GM12878 (cell line): Measurements from ENCODE around the gene ADCY5. TPM values are rescaled to one million over a fixed set of nuclear protein-coding genes. Genes with fewer than 3 reads are reported as not detected.

Experiments
- ATAC-seq: fragments of 200-7000 bp; cut with Tn5 transposase; 3 replicates; pipeline ENCODE4 v1.9.1; 2020; ENCODE audit warnings: mild to moderate bottlenecking, moderate library complexity
- BruUV-seq: library from RNA; stranded (reverse); fragments of 400-500 nt; replicated peaks from 2 replicates; lab custom pipeline; 2021; lab: Mats Ljungman, UMichigan
- CTCF ChIA-PET: fragments of 300-600 bp; sonication (Branson Sonifier 250); formaldehyde crosslinking; extraction: SDS; loops from one replicate; lab custom pipeline; 2021; ENCODE audit warnings: inconsistent platforms; lab: Yijun Ruan, JAX
- POLR2A ChIA-PET: fragments of 350-600 bp; formaldehyde crosslinking; extraction: SDS; loops from one replicate; lab custom pipeline; 2021; ENCODE audit warnings: inconsistent platforms; lab: Charles Lee
- RAD21 ChIA-PET: fragments of 300-600 bp; sonication (Branson Sonifier 250); formaldehyde crosslinking; loops from one replicate; lab custom pipeline; 2023; ENCODE audit warnings: antibody characterized with exemption; ENCODE audit not compliant: unreplicated experiment; lab: Charles Lee
- SMC1A ChIA-PET: fragments of 300-600 bp; sonication (Branson Sonifier 250); formaldehyde crosslinking; loops from one replicate; lab custom pipeline; 2023; ENCODE audit not compliant: unreplicated experiment, uncharacterized antibody; lab: Charles Lee
- DNase-seq: peaks from one replicate; pipeline ENCODE4 v3.0.0-alpha.2; 2011; ENCODE audit warnings: low read depth, low spot score
- FAIRE-seq: peaks from 3 replicates; lab custom pipeline; 2011; peaks lifted over from hg19 to GRCh38; lab: Jason Lieb, UNC
- H2AFZ ChIP-seq: 2 replicates; pipeline ENCODE4 v1.6.0; 2011; ENCODE audit warnings: low read depth, low read length, control low read depth; ENCODE audit not compliant: control insufficient read depth
- H3K27ac ChIP-seq: 2 replicates; pipeline ENCODE4 v1.5.1; 2011; ENCODE audit warnings: control low read depth; ENCODE audit not compliant: control insufficient read depth, insufficient read depth
- H3K27me3 ChIP-seq, 2 experiments: replicated peaks in 1 of 2; 2 replicates each; pipeline versions ENCODE4 v1.6.0 to v1.6.1; 2011; ENCODE audit warnings: low read length in 1 of 2; ENCODE audit not compliant: control insufficient read depth in 2 of 2, insufficient read depth in 2 of 2
- H3K36me3 ChIP-seq, 2 experiments: 2 replicates each; pipeline ENCODE4 v1.5.1; 2011; ENCODE audit warnings: low read length in 1 of 2; ENCODE audit not compliant: control insufficient read depth in 2 of 2, insufficient read depth in 2 of 2
- H3K4me1 ChIP-seq: 2 replicates; pipeline ENCODE4 v1.6.1; 2011; ENCODE audit warnings: mild to moderate bottlenecking, low read length, moderate library complexity, mixed read lengths; ENCODE audit not compliant: control insufficient read depth, insufficient read depth
- H3K4me2 ChIP-seq: 2 replicates; pipeline ENCODE4 v1.6.0; 2011; ENCODE audit warnings: control low read depth; ENCODE audit not compliant: control insufficient read depth, insufficient read depth
- H3K4me3 ChIP-seq: fragments of 200-600 bp; sonication (generic); 2 replicates; pipeline ENCODE4 v1.5.1; 2016
- H3K79me2 ChIP-seq: 2 replicates; pipeline ENCODE4 v1.6.0; 2011; ENCODE audit warnings: low read length; ENCODE audit not compliant: control insufficient read depth, insufficient read depth
- H3K9ac ChIP-seq: 2 replicates; pipeline ENCODE4 v1.8.0; 2011; ENCODE audit warnings: low read length, control low read depth, mixed read lengths; ENCODE audit not compliant: control insufficient read depth, insufficient read depth
- H3K9me3 ChIP-seq: replicated peaks from 3 replicates; pipeline ENCODE4 v1.5.1; 2011; ENCODE audit warnings: mild to moderate bottlenecking, low read length; ENCODE audit not compliant: control insufficient read depth, insufficient read depth
- H4K20me1 ChIP-seq: 2 replicates; pipeline ENCODE4 v1.6.0; 2011; ENCODE audit not compliant: control insufficient read depth, insufficient read depth
- ATF7 ChIP-seq: fragments of 450-650 bp; IDR thresholded peaks from 2 replicates; pipeline ENCODE4 v1.6.1; 2016; ENCODE audit warnings: low read depth, mild to moderate bottlenecking
- CHD1 ChIP-seq: IDR thresholded peaks from 2 replicates; pipeline ENCODE4 v1.6.1; 2012; ENCODE audit warnings: low read depth, low read length, improper control_type of control experiment
- EGR1 ChIP-seq, 2 experiments: IDR thresholded peaks; 1 replicate in 1 of 2; 2 replicates in 1 of 2; pipeline ENCODE4 v1.6.1; 2011 to 2012; ENCODE audit warnings: low read depth in 2 of 2, low read length in 2 of 2, borderline replicate concordance in 1 of 2, mild to moderate bottlenecking in 1 of 2, moderate library complexity in 1 of 2
- EZH2 ChIP-seq: IDR thresholded peaks from 2 replicates; pipeline ENCODE4 v1.6.1; 2012; ENCODE audit warnings: low read depth, mild to moderate bottlenecking, control low read depth, inconsistent platforms, low read length, borderline replicate concordance; ENCODE audit not compliant: control insufficient read depth
- MYB ChIP-seq: fragments of 150-350 bp; IDR thresholded peaks from 2 replicates; pipeline ENCODE4 v1.6.1; 2014; ENCODE audit warnings: mild to moderate bottlenecking, low read depth, low read length, borderline replicate concordance
- NR2F1 ChIP-seq: fragments of 450-650 bp; conservative IDR thresholded peaks from 2 replicates; pipeline ENCODE4 v1.6.1; 2017; ENCODE audit warnings: mild to moderate bottlenecking
- POU2F2 ChIP-seq: IDR thresholded peaks from 3 replicates; pipeline ENCODE4 v1.6.1; 2011; ENCODE audit warnings: low read depth, mild to moderate bottlenecking, low read length, borderline replicate concordance
- STAT1 ChIP-seq: fragments of 450-650 bp; conservative IDR thresholded peaks from 2 replicates; pipeline ENCODE4 v1.6.1; 2014; ENCODE audit warnings: antibody characterized with exemption, mild to moderate bottlenecking
- STAT3 ChIP-seq: IDR thresholded peaks from 2 replicates; pipeline ENCODE4 v1.6.1; 2011; ENCODE audit warnings: low read depth, low read length, improper control_type of control experiment
- WGBS: methylation state at CpG from one replicate; pipeline ENCODE4 v1.1.6; 2016; ENCODE audit warnings: low lambda C conversion rate; ENCODE audit not compliant: insufficient replicate concordance, insufficient coverage; ENCODE audit errors: missing lambda C conversion rate; 5-methylcytosine and 5-hydroxymethylcytosine counted together
- in situ Hi-C: fragments of 300-500 bp; cut with MboI; formaldehyde crosslinking; loops from 9 replicates; pipeline ENCODE4 v1.14.3; 2018; ENCODE audit warnings: mixed read lengths
- intact Hi-C: fragments of 100-400 bp; cut with micrococcal nuclease; formaldehyde crosslinking; loops from one replicate; pipeline ENCODE4 v1.14.2; 2022; ENCODE audit not compliant: unreplicated experiment
- polyA plus RNA-seq, 11 experiments: library from polyadenylated mRNA; depleted of rRNA in 4 of 11; unstranded in 6 of 11; stranded (reverse) in 5 of 11; fragments of >200 nt; fragmentation: Nextera tagmentation in 4 of 11; fragmentation: Illumina TruSeq in 1 of 11; extraction: Ambion mirVana in 4 of 11; extraction: Trizol in 1 of 11; gene quantifications; 1 replicate in 1 of 11; 2 replicates in 10 of 11; pipeline versions ENCODE4 v1.2.1 to v1.2.3, GENCODE V29; 2011 to 2016; ENCODE audit warnings: inconsistent platforms in 2 of 11, missing spikeins in 2 of 11, low read depth in 1 of 11
- total RNA-seq, 4 experiments: library from RNA; depleted of rRNA in 3 of 4; stranded (reverse); fragments of >200 nt in 3 of 4; fragmentation: Illumina TruSeq in 1 of 4; extraction: Trizol in 1 of 4; gene quantifications; 2 replicates each; pipeline versions ENCODE4 v1.2.1 to v1.2.3, GENCODE V29; 2013 to 2021
- TF ChIP-seq, protein P1 (sequence below): IDR thresholded peaks from 2 replicates; pipeline ENCODE4 v1.6.1; 2011; ENCODE audit warnings: low read depth, low read length, improper control_type of control experiment, borderline replicate concordance
- TF ChIP-seq, protein P2 (sequence below): fragments of 450-650 bp; IDR thresholded peaks from 2 replicates; pipeline ENCODE4 v1.6.1; 2017; ENCODE audit warnings: mild to moderate bottlenecking, moderate library complexity
- TF ChIP-seq, protein P3 (sequence below): fragments of 450-650 bp; IDR thresholded peaks from 2 replicates; pipeline ENCODE4 v1.6.1; 2017; ENCODE audit warnings: mild to moderate bottlenecking, low read depth, inconsistent platforms; ENCODE audit not compliant: poor library complexity, severe bottlenecking
- TF ChIP-seq, protein P4 (sequence below): fragments of 150-350 bp; IDR thresholded peaks from 2 replicates; pipeline ENCODE4 v1.6.1; 2016; ENCODE audit warnings: low read depth, low read length

The ADCY5 gene
- total and polyA plus RNA-seq, 10 of the 15 experiments (the other 5 are each of a cell fraction or from before 2014, with no cell fraction given): under 0.01 to 0.24 (median 0.02) TPM; not detected in 4

DNA sequence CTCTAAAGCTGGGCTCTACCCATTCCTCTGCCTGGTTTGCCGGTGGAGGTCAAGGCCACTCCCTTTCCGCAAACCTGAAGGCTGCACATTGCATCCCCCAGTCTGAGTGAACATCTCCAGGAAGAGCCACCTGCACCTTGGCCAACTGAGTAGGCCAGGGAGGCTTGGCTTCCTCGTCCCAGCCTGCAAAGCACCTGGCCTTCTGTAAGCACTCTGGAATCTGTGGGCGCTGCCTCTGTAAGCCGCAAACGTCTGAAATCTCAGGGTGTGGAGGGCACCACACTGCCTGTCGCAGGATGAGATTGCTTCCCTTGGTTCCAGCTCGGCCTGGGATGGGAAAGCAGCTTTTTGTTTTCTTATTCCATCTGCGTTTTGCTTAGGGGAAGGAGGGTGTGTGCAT is 165.8 kb downstream of the ADCY5 start:
- ChIA-PET POLR2A (interaction anchor here (0.6 kb wide), 1 partner anchor 1171 kb away, joined by 3 read pairs; no protein-coding TSS in a partner anchor), CTCF (no interaction called here), RAD21 (no interaction called here), SMC1A (no interaction called here)
- intact Hi-C loops (no loop called here), in situ Hi-C loops (no loop called here)
- DNase-seq (no peak), FAIRE-seq (no peak), ATAC-seq (no peak)
- H2AFZ ChIP-seq: no peak overlapping the region
- H3K27ac ChIP-seq: no peak overlapping the region
- no TSS peak for BruUV-seq
- H3K36me3 ChIP-seq: no peaks in the 10 kb centered on the region
- H3K9ac ChIP-seq: no peak overlapping the region
- WGBS: 74% methylated on average over 9 of the region's 9 CpGs
- H3K9me3 ChIP-seq: no peaks in the 10 kb centered on the region
- no peaks in the 10 kb centered on the region for H3K4me1 ChIP-seq
- H3K4me3 ChIP-seq: no peak overlapping the region
- no peaks in the 10 kb centered on the region for H3K27me3 ChIP-seq
- H3K79me2 ChIP-seq: no peaks in the 10 kb centered on the region
- TF ChIP-seq EZH2 (no peak), NR2F1 (no peak), EGR1 (IDR thresholded peaks at IDR 0.05; ENCODE audit: borderline replicate concordance in 1 of 2, low read depth in 2 of 2, low read length in 2 of 2) (no peak), CHD1 (no peak), POU2F2 (no peak), STAT3 (no peak), STAT1 (no peak), ATF7 (no peak), MYB (no peak)
- TF ChIP-seq, protein P1, sequence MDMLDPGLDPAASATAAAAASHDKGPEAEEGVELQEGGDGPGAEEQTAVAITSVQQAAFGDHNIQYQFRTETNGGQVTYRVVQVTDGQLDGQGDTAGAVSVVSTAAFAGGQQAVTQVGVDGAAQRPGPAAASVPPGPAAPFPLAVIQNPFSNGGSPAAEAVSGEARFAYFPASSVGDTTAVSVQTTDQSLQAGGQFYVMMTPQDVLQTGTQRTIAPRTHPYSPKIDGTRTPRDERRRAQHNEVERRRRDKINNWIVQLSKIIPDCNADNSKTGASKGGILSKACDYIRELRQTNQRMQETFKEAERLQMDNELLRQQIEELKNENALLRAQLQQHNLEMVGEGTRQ: no peak
- TF ChIP-seq, protein P2, sequence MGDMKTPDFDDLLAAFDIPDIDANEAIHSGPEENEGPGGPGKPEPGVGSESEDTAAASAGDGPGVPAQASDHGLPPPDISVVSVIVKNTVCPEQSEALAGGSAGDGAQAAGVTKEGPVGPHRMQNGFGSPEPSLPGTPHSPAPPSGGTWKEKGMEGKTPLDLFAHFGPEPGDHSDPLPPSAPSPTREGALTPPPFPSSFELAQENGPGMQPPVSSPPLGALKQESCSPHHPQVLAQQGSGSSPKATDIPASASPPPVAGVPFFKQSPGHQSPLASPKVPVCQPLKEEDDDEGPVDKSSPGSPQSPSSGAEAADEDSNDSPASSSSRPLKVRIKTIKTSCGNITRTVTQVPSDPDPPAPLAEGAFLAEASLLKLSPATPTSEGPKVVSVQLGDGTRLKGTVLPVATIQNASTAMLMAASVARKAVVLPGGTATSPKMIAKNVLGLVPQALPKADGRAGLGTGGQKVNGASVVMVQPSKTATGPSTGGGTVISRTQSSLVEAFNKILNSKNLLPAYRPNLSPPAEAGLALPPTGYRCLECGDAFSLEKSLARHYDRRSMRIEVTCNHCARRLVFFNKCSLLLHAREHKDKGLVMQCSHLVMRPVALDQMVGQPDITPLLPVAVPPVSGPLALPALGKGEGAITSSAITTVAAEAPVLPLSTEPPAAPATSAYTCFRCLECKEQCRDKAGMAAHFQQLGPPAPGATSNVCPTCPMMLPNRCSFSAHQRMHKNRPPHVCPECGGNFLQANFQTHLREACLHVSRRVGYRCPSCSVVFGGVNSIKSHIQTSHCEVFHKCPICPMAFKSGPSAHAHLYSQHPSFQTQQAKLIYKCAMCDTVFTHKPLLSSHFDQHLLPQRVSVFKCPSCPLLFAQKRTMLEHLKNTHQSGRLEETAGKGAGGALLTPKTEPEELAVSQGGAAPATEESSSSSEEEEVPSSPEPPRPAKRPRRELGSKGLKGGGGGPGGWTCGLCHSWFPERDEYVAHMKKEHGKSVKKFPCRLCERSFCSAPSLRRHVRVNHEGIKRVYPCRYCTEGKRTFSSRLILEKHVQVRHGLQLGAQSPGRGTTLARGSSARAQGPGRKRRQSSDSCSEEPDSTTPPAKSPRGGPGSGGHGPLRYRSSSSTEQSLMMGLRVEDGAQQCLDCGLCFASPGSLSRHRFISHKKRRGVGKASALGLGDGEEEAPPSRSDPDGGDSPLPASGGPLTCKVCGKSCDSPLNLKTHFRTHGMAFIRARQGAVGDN: no peak
- TF ChIP-seq, protein P3, sequence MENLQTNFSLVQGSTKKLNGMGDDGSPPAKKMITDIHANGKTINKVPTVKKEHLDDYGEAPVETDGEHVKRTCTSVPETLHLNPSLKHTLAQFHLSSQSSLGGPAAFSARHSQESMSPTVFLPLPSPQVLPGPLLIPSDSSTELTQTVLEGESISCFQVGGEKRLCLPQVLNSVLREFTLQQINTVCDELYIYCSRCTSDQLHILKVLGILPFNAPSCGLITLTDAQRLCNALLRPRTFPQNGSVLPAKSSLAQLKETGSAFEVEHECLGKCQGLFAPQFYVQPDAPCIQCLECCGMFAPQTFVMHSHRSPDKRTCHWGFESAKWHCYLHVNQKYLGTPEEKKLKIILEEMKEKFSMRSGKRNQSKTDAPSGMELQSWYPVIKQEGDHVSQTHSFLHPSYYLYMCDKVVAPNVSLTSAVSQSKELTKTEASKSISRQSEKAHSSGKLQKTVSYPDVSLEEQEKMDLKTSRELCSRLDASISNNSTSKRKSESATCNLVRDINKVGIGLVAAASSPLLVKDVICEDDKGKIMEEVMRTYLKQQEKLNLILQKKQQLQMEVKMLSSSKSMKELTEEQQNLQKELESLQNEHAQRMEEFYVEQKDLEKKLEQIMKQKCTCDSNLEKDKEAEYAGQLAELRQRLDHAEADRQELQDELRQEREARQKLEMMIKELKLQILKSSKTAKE: no peak
- TF ChIP-seq, protein P4, sequence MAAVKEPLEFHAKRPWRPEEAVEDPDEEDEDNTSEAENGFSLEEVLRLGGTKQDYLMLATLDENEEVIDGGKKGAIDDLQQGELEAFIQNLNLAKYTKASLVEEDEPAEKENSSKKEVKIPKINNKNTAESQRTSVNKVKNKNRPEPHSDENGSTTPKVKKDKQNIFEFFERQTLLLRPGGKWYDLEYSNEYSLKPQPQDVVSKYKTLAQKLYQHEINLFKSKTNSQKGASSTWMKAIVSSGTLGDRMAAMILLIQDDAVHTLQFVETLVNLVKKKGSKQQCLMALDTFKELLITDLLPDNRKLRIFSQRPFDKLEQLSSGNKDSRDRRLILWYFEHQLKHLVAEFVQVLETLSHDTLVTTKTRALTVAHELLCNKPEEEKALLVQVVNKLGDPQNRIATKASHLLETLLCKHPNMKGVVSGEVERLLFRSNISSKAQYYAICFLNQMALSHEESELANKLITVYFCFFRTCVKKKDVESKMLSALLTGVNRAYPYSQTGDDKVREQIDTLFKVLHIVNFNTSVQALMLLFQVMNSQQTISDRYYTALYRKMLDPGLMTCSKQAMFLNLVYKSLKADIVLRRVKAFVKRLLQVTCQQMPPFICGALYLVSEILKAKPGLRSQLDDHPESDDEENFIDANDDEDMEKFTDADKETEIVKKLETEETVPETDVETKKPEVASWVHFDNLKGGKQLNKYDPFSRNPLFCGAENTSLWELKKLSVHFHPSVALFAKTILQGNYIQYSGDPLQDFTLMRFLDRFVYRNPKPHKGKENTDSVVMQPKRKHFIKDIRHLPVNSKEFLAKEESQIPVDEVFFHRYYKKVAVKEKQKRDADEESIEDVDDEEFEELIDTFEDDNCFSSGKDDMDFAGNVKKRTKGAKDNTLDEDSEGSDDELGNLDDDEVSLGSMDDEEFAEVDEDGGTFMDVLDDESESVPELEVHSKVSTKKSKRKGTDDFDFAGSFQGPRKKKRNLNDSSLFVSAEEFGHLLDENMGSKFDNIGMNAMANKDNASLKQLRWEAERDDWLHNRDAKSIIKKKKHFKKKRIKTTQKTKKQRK: no peak
- no peak overlapping the region for H3K4me2 ChIP-seq
- H4K20me1 ChIP-seq: no peaks in the 10 kb centered on the region
